ENCODE results near the gene ZSWIM6. TPM values are rescaled to one million over a fixed set of nuclear protein-coding genes. Genes with fewer than 3 reads are reported as not detected.

Gene ZSWIM6
- total and polyA plus RNA-seq, 2 of the 4 experiments (the other 2 are of a cell fraction) = 10.8 to 14.1 TPM

GRCh38 chr5:61589946-61590345 lies 257.9 kb downstream of the ZSWIM6 start:
- no peak overlapping the region for H3K4me2 ChIP-seq (ENCODE audit: low read depth, low read length)
- dilution Hi-C loops (cut with HindIII; ENCODE audit: low sequenced_read_pairs, unreplicated experiment) = no loop called here
- H3K4me1 ChIP-seq (ENCODE audit: control insufficient read depth, insufficient read depth, low read length) = no peaks in the 10 kb centered on the region
- DNase-seq (no peak), ATAC-seq (ENCODE audit: low read depth) (no peak)
- H4K91ac ChIP-seq (ENCODE audit: insufficient read depth, low read depth, low read length) = no peak overlapping the region
- H4K8ac ChIP-seq (ENCODE audit: low read depth in 2 of 2, low read length in 2 of 2) = no peak overlapping the region
- BruUV-seq (replicated peaks) = no TSS peak
- no peak overlapping the region for H2AK9ac ChIP-seq (replicated peaks; ENCODE audit: low read depth, low read length, poor library complexity)
- no peaks in the 10 kb centered on the region for H3K36me3 ChIP-seq (ENCODE audit: control insufficient read depth, insufficient read depth, low read length)
- no peaks in the 10 kb centered on the region for H3K79me1 ChIP-seq (ENCODE audit: low read depth in 1 of 2, low read length in 2 of 2)
- no peak overlapping the region for H3K27ac ChIP-seq (ENCODE audit: insufficient read depth, low read length)
- H3K4ac ChIP-seq (ENCODE audit: low read depth, low read length) = no peak overlapping the region
- intact Hi-C loops (cut with micrococcal nuclease) = no loop called here
- peaks cover 24% of the 10 kb centered on the region for H3K27me3 ChIP-seq (ENCODE audit: control insufficient read depth, insufficient read depth, low read length)
- WGBS, 2 experiments (ENCODE audit: extremely low coverage in 2 of 2, insufficient read length in 1 of 2) = no CpG with 5 or more reads among the region's 4 CpGs
- no peak overlapping the region for H2AFZ ChIP-seq (replicated peaks; ENCODE audit: low read length, poor library complexity)
- no peaks in the 10 kb centered on the region for H4K20me1 ChIP-seq (ENCODE audit: insufficient read depth, low read length)
- H2BK120ac ChIP-seq (ENCODE audit: low read depth, low read length) = no peak overlapping the region
- ChIA-PET CTCF (no interaction called here), POLR2A (ENCODE audit: unreplicated experiment) (no interaction called here)
- no peak overlapping the region for H2BK5ac ChIP-seq (ENCODE audit: low read depth, low read length, poor library complexity, severe bottlenecking)
- no peak overlapping the region for H3K4me3 ChIP-seq (ENCODE audit: insufficient read depth, low read depth, low read length)
- in situ Hi-C loops (cut with MboI; ENCODE audit: low sequenced_read_pairs) = no loop called here
- no peak overlapping the region for H2BK15ac ChIP-seq (ENCODE audit: low read depth, low read length)
- H3K14ac ChIP-seq (replicated peaks; ENCODE audit: low read depth, low read length) = no peak overlapping the region
- no peak for TF ChIP-seq ELK1 (IDR thresholded peaks at IDR 0.05; ENCODE audit: borderline replicate concordance, low read depth, low read length)
- no peak for TF ChIP-seq MAFK (IDR thresholded peaks at IDR 0.05; ENCODE audit: low read depth, low read length)
- TF ChIP-seq MXI1 (IDR thresholded peaks at IDR 0.05; ENCODE audit: borderline replicate concordance, low read depth, low read length) = no peak
- TF ChIP-seq CTCF (conservative IDR thresholded peaks at IDR 0.05; ENCODE audit: low read depth, low read length) = no peak
- TF ChIP-seq BHLHE40 (IDR thresholded peaks at IDR 0.05; ENCODE audit: low read depth, low read length) = no peak
- TF ChIP-seq CEBPB (IDR thresholded peaks at IDR 0.05; ENCODE audit: low read depth, low read length) = no peak
- no peak for TF ChIP-seq SMC3 (IDR thresholded peaks at IDR 0.05; ENCODE audit: low read depth, low read length)
- no peak for TF ChIP-seq RFX5 (IDR thresholded peaks at IDR 0.05; ENCODE audit: low read depth, low read length)
- H3K9ac ChIP-seq (ENCODE audit: low read depth, low read length) = no peak overlapping the region
- no peak overlapping the region for H2AK5ac ChIP-seq (ENCODE audit: low read depth, low read length)
- H4K5ac ChIP-seq (ENCODE audit: low read depth, low read length) = no peak overlapping the region
- H3K9me1 ChIP-seq (ENCODE audit: insufficient read depth, low read length) = no peaks in the 10 kb centered on the region
- H3K56ac ChIP-seq (ENCODE audit: extremely low read depth, insufficient read depth, low read length) = no peak overlapping the region
- H3K18ac ChIP-seq (ENCODE audit: low read depth, low read length) = no peak overlapping the region
- H3K23ac ChIP-seq (ENCODE audit: low read depth, low read length) = no peak overlapping the region
- H3K9me3 ChIP-seq (ENCODE audit: control insufficient read depth, insufficient read depth, low read length) = no peaks in the 10 kb centered on the region
- H2BK20ac ChIP-seq (ENCODE audit: low read depth, low read length) = no peak overlapping the region
